Spinal cord (tissue), 10 donors: ENCODE results near the gene CLTA. TPM values are rescaled to one million over a fixed set of nuclear protein-coding genes. Genes with fewer than 3 reads are reported as not detected.

Experiments used
- DNase-seq, 6 donors: peaks; one replicate each; pipeline versions ENCODE4 v3.0.0 to v3.0.0-alpha.2; 2013 to 2015; ENCODE audit warnings: low spot score in 6 of 6, low read depth in 4 of 6
- H3K27ac ChIP-seq: one replicate; pipeline ENCODE4 v1.5.1; 2013; ENCODE audit warnings: low read depth, low read length, control low read depth
- H3K27me3 ChIP-seq: one replicate; pipeline ENCODE4 v1.6.1; 2013; ENCODE audit warnings: low read length; ENCODE audit not compliant: control insufficient read depth, insufficient read depth
- H3K36me3 ChIP-seq: one replicate; pipeline ENCODE4 v1.6.1; 2013; ENCODE audit warnings: low read length; ENCODE audit not compliant: control insufficient read depth, insufficient read depth
- H3K4me1 ChIP-seq: one replicate; pipeline ENCODE4 v1.6.1; 2013; ENCODE audit warnings: low read length; ENCODE audit not compliant: control insufficient read depth, insufficient read depth
- H3K4me3 ChIP-seq: one replicate; pipeline ENCODE4 v1.5.1; 2013; ENCODE audit warnings: low read depth, low read length, control low read depth
- H3K9me3 ChIP-seq: one replicate; pipeline ENCODE4 v1.6.1; 2013; ENCODE audit warnings: low read length; ENCODE audit not compliant: control insufficient read depth, insufficient read depth
- WGBS: methylation state at CpG from one replicate; pipeline ENCODE4 v1.1.5; 2013; ENCODE audit warnings: missing lambda C conversion rate; ENCODE audit not compliant: insufficient coverage; 5-methylcytosine and 5-hydroxymethylcytosine counted together
- polyA plus RNA-seq, 2 donors: library from polyadenylated mRNA; unstranded; fragments of 120-200 nt; gene quantifications; one replicate each; pipeline ENCODE4 v1.2.1, GENCODE V29; 2013; ENCODE audit not compliant: insufficient read length in 2 of 2
- total RNA-seq, 2 donors: library from RNA; depleted of rRNA in 1 of 2; stranded (reverse); fragments of 120-200 nt in 1 of 2; fragments of >200 nt in 1 of 2; gene quantifications; one replicate each; pipeline versions ENCODE4 v1.2.3 to v1.2.4, GENCODE V29; 2013 to 2014
- donor health status: healthy.

CLTA gene
- total and polyA plus RNA-seq, 4 donors = 136 to 251 (median 236) TPM

GRCh38 chr9:36147441-36148175, 43.1 kb upstream of the CLTA start:
- 97% methylated on average over 13 of the region's 14 CpGs for WGBS
- H3K4me3 ChIP-seq = no peak overlapping the region
- H3K4me1 ChIP-seq = peaks cover 45% of the 10 kb centered on the region
- DNase-seq = no peak
- H3K9me3 ChIP-seq = peaks cover 3% of the 10 kb centered on the region
- H3K27me3 ChIP-seq = no peaks in the 10 kb centered on the region
- no peak overlapping the region for H3K27ac ChIP-seq
- peaks cover 40% of the 10 kb centered on the region for H3K36me3 ChIP-seq

- Histone ChIP-seq H3K27ac (peak overlapping the region; percentile 90), H3K27me3 (no peaks in the 10 kb centered on the region), H3K4me1 (peaks cover 36% of the 10 kb centered on the region), H3K36me3 (peaks cover 40% of the 10 kb centered on the region), H3K4me3 (no peak overlapping the region), H3K9me3 (peaks cover 3% of the 10 kb centered on the region)
- peak in 5 of 6 donors; percentile 62 to 92 (median 78) for DNase-seq
- WGBS = 65% methylated on average over 9 of the region's 14 CpGs
Measured at GRCh38 chr9:36148311-36149051, 42.2 kb upstream of the CLTA start.

GRCh38 chr9:36149197-36149596, 41.5 kb upstream of the CLTA start:
- WGBS = 78% methylated on average over 3 of the region's 4 CpGs
- peaks cover 3% of the 10 kb centered on the region for H3K9me3 ChIP-seq
- peaks cover 40% of the 10 kb centered on the region for H3K36me3 ChIP-seq
- H3K27me3 ChIP-seq = no peaks in the 10 kb centered on the region
- H3K4me1 ChIP-seq = peaks cover 32% of the 10 kb centered on the region
- H3K4me3 ChIP-seq = no peak overlapping the region
- peak in 1 of 6 donors; percentile 35 for DNase-seq
- peak overlapping the region; percentile 60 for H3K27ac ChIP-seq

GRCh38 chr9:36150574-36151315, 40.0 kb upstream of the CLTA start:
- H3K27ac ChIP-seq = no peak overlapping the region
- H3K4me3 ChIP-seq = no peak overlapping the region
- peaks cover 34% of the 10 kb centered on the region for H3K36me3 ChIP-seq
- H3K4me1 ChIP-seq = peaks cover 42% of the 10 kb centered on the region
- DNase-seq = no peak
- H3K9me3 ChIP-seq = peaks cover 3% of the 10 kb centered on the region
- no peaks in the 10 kb centered on the region for H3K27me3 ChIP-seq
- 77% methylated on average over 4 of the region's 4 CpGs for WGBS

GRCh38 chr9:36151316-36152210, 39.2 kb upstream of the CLTA start:
- 83% methylated on average over 9 of the region's 14 CpGs for WGBS
- peaks cover 34% of the 10 kb centered on the region for H3K36me3 ChIP-seq

GRCh38 chr9:36152741-36153438, 37.8 kb upstream of the CLTA start:
- Histone ChIP-seq H3K36me3 (peaks cover 31% of the 10 kb centered on the region), H3K4me3 (no peak overlapping the region), H3K4me1 (peaks cover 36% of the 10 kb centered on the region), H3K27ac (no peak overlapping the region), H3K27me3 (no peaks in the 10 kb centered on the region), H3K9me3 (no peaks in the 10 kb centered on the region)
- no peak for DNase-seq
- WGBS = 98% methylated on average over 8 of the region's 10 CpGs

More at GRCh38 chr9:36151316-36152210, 39.2 kb upstream of the CLTA start:
- no peak overlapping the region for H3K4me3 ChIP-seq
- H3K4me1 ChIP-seq = peaks cover 42% of the 10 kb centered on the region
- no peaks in the 10 kb centered on the region for H3K27me3 ChIP-seq
- no peak overlapping the region for H3K27ac ChIP-seq
- H3K9me3 ChIP-seq = no peaks in the 10 kb centered on the region
- DNase-seq = no peak

- no peaks in the 10 kb centered on the region for H3K9me3 ChIP-seq
- no peak overlapping the region for H3K4me3 ChIP-seq
- DNase-seq = no peak
- no peaks in the 10 kb centered on the region for H3K27me3 ChIP-seq
- peaks cover 27% of the 10 kb centered on the region for H3K4me1 ChIP-seq
- 100% methylated on average over 2 of the region's 9 CpGs for WGBS
- H3K36me3 ChIP-seq = peaks cover 25% of the 10 kb centered on the region
- H3K27ac ChIP-seq = peak overlapping the region; percentile 83
Measured at GRCh38 chr9:36153746-36154145, 37.0 kb upstream of the CLTA start.

GRCh38 chr9:36154331-36154952, 36.3 kb upstream of the CLTA start:
- Histone ChIP-seq H3K4me3 (no peak overlapping the region), H3K27me3 (no peaks in the 10 kb centered on the region), H3K9me3 (no peaks in the 10 kb centered on the region), H3K27ac (peak overlapping the region; percentile 83), H3K4me1 (peaks cover 20% of the 10 kb centered on the region), H3K36me3 (peaks cover 22% of the 10 kb centered on the region)
- 7% methylated on average over 3 of the region's 11 CpGs for WGBS
- DNase-seq = peak in 2 of 6 donors; percentile 77 to 90
